Fibroblast of pulmonary artery (primary cell): ENCODE results near the gene OR10H2.

Experiments used
- DNase-seq: peaks from one replicate; pipeline ENCODE4 v3.0.0-alpha.2; 2010; ENCODE audit warnings: low read depth
- H3K4me3 ChIP-seq: replicated peaks from 2 replicates; pipeline ENCODE4 v1.5.1; 2011; ENCODE audit warnings: low read depth, mild to moderate bottlenecking, control low read depth, low read length, moderate library complexity
- TF ChIP-seq, protein P1 (sequence below): IDR thresholded peaks from 2 replicates; pipeline ENCODE4 v1.5.1; 2011; ENCODE audit warnings: mild to moderate bottlenecking, control low read depth, low read length, inconsistent platforms; ENCODE audit errors: missing control alignments

Gene OR10H2

DNA sequence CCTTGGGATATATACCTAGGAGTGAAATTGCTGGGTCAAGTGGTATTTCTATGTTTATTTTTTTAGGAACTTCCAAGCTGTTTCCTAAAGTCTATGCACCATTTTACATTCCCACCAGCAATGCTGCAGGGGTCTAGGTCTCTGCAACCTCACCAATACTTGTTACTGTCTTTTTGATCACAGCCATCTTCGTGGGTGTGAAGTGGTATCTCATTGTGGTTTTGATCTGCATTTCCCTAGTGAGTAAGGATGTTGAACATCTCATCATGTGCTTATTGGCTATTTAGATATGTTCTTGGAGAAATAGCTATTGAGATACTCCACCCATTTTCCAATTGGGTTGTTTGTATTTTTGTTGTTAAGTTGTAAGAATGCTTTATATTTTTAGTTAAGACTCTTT is 2.7 kb downstream of the OR10H2 start:
- no peak for DNase-seq
- TF ChIP-seq, protein P1, sequence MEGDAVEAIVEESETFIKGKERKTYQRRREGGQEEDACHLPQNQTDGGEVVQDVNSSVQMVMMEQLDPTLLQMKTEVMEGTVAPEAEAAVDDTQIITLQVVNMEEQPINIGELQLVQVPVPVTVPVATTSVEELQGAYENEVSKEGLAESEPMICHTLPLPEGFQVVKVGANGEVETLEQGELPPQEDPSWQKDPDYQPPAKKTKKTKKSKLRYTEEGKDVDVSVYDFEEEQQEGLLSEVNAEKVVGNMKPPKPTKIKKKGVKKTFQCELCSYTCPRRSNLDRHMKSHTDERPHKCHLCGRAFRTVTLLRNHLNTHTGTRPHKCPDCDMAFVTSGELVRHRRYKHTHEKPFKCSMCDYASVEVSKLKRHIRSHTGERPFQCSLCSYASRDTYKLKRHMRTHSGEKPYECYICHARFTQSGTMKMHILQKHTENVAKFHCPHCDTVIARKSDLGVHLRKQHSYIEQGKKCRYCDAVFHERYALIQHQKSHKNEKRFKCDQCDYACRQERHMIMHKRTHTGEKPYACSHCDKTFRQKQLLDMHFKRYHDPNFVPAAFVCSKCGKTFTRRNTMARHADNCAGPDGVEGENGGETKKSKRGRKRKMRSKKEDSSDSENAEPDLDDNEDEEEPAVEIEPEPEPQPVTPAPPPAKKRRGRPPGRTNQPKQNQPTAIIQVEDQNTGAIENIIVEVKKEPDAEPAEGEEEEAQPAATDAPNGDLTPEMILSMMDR, result no peak
- H3K4me3 ChIP-seq, result no peak overlapping the region

DNA sequence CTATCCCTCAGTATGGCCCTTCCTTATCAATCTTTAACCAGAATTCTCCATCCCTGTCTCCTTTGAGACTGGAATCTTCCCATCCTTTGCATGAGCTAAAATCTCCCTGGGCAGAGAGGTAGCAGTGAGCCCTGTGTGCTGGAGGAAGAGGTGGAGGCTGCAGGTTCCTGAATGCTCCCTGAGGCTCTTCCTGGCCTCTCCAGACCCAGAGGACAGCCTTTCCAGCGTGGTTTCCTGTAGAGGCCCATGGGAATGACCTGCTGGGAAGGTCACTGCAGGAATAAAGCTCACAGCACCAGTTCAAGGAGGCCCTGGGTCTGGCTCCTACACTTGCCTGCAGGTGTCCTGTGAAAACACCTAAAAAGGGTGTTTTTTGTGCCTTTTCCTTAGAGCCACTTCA is 4.6 kb downstream of the OR10H2 start:
- DNase-seq, result no peak
- H3K4me3 ChIP-seq, result no peak overlapping the region
- TF ChIP-seq, protein P1, result no peak

DNA sequence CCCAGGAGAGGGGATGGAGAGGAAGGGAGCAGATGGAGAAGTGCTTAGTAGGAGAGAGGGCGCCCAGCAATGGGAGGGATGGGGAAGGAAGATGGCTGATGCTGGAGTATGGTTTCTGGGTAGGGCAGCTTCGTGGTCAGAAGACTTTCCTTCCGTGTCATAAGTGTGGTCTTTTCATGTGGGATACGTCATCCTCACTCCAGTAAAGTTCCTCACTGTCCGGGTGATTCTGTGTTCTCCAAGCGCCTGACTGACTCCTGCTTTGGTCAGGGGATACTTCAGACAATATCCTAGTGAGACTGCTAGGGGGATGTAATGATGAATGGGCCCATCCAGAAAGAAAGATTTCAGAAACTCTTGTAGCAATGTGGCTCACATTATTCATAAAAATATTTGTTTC is 6.1 kb downstream of the OR10H2 start:
- TF ChIP-seq, protein P1, result no peak
- no peak for DNase-seq
- H3K4me3 ChIP-seq, result no peak overlapping the region

DNA sequence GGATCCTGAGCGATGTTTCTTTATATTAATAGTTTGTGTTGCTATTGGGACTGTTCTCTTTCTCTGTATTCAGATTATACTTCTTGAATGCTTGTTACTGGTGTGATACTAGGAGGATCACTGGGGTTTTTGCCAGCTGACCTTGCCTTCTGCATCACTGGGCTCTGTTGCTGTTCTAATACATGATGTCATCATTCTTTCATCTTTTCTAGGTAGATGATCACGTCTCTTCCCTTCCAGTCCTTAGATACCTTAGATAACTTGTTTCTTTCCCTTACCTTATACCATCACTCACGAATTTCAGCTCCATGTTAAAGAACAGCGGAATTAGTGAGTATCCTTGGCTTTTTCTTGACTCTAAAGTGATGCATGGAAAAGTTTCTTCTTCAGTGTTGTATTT is 9.9 kb downstream of the OR10H2 start, which contains the start of gene OR10H3:
TSS of gene OR10H3 (plus strand) at position 264 of the 400 bp plus-strand sequence. CDS start 3,408 bp downstream, outside the sequence.
- TF ChIP-seq, protein P1, result no peak
- no peak within 1 kb of the TSS for H3K4me3 ChIP-seq

DNA sequence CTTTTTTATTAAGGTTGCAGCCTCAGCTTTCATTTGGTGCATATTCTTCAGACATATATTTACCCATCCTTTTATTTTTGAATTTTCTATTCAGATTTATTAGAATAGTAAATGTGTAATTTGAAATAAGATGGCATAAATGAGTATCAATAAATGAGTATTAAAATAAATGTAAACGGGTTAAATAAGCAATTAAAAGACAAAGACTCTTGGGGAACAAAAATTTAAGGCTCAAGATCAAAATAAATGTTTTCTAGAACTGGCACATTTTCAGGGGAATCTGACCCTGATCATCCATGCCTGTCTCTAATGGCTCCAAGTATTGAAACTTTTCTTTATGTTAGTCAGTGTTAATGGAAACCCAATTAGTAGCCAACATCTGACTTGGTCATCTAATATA is 13.0 kb downstream of the OR10H2 start:
- H3K4me3 ChIP-seq, result no peak overlapping the region
- TF ChIP-seq, protein P1, result no peak
- no peak for DNase-seq

More for the DNA sequence above, 9.9 kb downstream of the OR10H2 start, which contains the start of gene OR10H3:
- DNase-seq, result no peak

DNA sequence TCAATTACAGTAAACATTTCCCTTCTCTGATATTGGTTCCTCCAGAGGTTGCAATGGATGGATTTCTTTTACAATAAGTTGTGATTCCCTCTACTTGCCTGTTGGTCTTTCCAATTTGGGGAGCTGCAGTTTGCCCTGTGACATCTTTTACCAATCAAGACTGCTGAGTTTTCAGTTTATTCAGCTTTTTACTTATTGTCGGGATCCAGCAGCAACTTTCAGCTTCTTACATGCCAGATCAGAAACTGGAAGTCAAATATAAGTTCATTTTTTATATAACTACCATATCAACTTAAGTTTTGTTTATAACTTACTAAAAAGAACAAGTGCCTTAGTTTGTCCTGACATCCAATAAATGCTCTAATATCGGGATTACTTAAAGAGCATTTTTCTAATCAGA is 20.4 kb downstream of the OR10H2 start:
- TF ChIP-seq, protein P1, result no peak
- DNase-seq, result no peak
- no peak overlapping the region for H3K4me3 ChIP-seq

DNA sequence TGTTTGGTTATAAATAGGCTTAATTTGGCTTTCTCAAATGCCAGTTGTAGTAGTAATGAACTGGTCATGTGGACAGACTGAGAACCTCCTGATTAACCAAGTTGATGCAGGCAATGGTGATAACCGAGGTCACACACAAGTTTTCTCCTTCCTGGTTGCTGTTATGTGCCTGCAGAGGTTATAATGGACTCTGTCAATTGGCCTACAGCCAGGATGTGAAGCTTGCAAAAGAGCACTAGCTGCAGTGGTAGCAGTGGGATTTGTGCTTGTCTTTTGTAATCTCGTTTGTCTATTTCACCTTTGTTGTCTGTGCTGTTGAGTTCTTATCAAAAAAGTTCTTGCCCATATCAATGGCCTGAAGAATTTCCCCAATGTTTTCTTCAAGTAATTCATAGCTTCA is 30.6 kb downstream of the OR10H2 start:
- H3K4me3 ChIP-seq, result no peak overlapping the region
- TF ChIP-seq, protein P1, result no peak
- DNase-seq, result no peak
